HepG2 (cell line): ENCODE results near the gene CDC42BPG. TPM values are rescaled to one million over a fixed set of nuclear protein-coding genes. Genes with fewer than 3 reads are reported as not detected.

Experiments used
- CSRNP1 ChIP-seq: sonication (generic); formaldehyde crosslinking; IDR thresholded peaks from 2 replicates; pipeline ENCODE4 v1.8.1; 2023; ENCODE audit warnings: mild to moderate bottlenecking, missing genetic modification reagents
- DNMT3B ChIP-seq: conservative IDR thresholded peaks from 2 replicates; pipeline ENCODE4 v1.6.1; 2016; ENCODE audit warnings: missing biosample characterization, control low read depth
- FOXM1 ChIP-seq: sonication (generic); formaldehyde crosslinking; IDR thresholded peaks from 2 replicates; pipeline ENCODE4 v1.5.0; 2020; ENCODE audit warnings: missing genetic modification reagents
- KDM3A ChIP-seq: IDR thresholded peaks from 2 replicates; pipeline ENCODE4 v1.6.1; 2018; ENCODE audit warnings: low read depth, missing compliant biosample characterization
- MZF1 ChIP-seq: sonication (generic); formaldehyde crosslinking; IDR thresholded peaks from 2 replicates; pipeline ENCODE4 v1.8.1; 2023; ENCODE audit warnings: mild to moderate bottlenecking, missing genetic modification reagents, borderline replicate concordance
- NR1H2 ChIP-seq: sonication (generic); formaldehyde crosslinking; IDR thresholded peaks from 2 replicates; pipeline ENCODE4 v1.8.1; 2022; ENCODE audit warnings: low read depth, missing genetic modification reagents, borderline replicate concordance
- PAXIP1 ChIP-seq: sonication (generic); formaldehyde crosslinking; conservative IDR thresholded peaks from 2 replicates; pipeline ENCODE4 v1.4.0; 2020; ENCODE audit warnings: mild to moderate bottlenecking, missing genetic modification reagents, moderate library complexity
- SRSF1 ChIP-seq: fragments of 200-400 bp; formaldehyde crosslinking; optimal IDR thresholded peaks from 2 replicates; pipeline ENCODE3; 2017; ENCODE audit warnings: mild to moderate bottlenecking, low read depth, low read length, moderate library complexity
- STAG1 ChIP-seq: sonication (generic); formaldehyde crosslinking; IDR thresholded peaks from 2 replicates; pipeline ENCODE4 v1.4.0; 2020; ENCODE audit warnings: missing genetic modification reagents
- ZNF234 ChIP-seq: sonication (generic); formaldehyde crosslinking; conservative IDR thresholded peaks from 2 replicates; pipeline ENCODE4 v1.5.1; 2020; ENCODE audit warnings: mild to moderate bottlenecking, missing genetic modification reagents
- ZNF318 ChIP-seq: sonication (generic); formaldehyde crosslinking; IDR thresholded peaks from 2 replicates; pipeline ENCODE4 v1.4.0; 2020; ENCODE audit warnings: mild to moderate bottlenecking, missing genetic modification reagents
- ZNF512 ChIP-seq: sonication (generic); formaldehyde crosslinking; IDR thresholded peaks from 2 replicates; pipeline ENCODE4 v1.4.0; 2020; ENCODE audit warnings: mild to moderate bottlenecking, missing genetic modification reagents
- ZNF746 ChIP-seq: sonication (generic); formaldehyde crosslinking; IDR thresholded peaks from 2 replicates; pipeline ENCODE4 v1.8.0; 2022; ENCODE audit warnings: mild to moderate bottlenecking, missing genetic modification reagents
- ZSCAN20 ChIP-seq: sonication (generic); formaldehyde crosslinking; IDR thresholded peaks from 2 replicates; pipeline ENCODE4 v1.4.0; 2020; ENCODE audit warnings: missing genetic modification reagents, mild to moderate bottlenecking, borderline replicate concordance
- polyA plus RNA-seq, 8 experiments: library from polyadenylated mRNA; depleted of rRNA in 3 of 8; stranded (reverse) in 7 of 8; unstranded in 1 of 8; fragments of >200 nt; fragmentation: Illumina TruSeq in 4 of 8; extraction: Trizol in 4 of 8; gene quantifications; 2 replicates each; pipeline versions ENCODE4 v1.2.1 to v1.2.3, GENCODE V29; 2011 to 2016; ENCODE audit warnings: low read depth in 4 of 8, missing spikeins in 1 of 8, mixed read lengths in 1 of 8; ENCODE audit not compliant: insufficient read depth in 1 of 8
- total RNA-seq, 5 experiments: library from RNA; depleted of rRNA; stranded (reverse); fragments of >200 nt; fragmentation: Illumina TruSeq; extraction: Trizol; gene quantifications; 2 replicates each; pipeline ENCODE4 v1.2.3, GENCODE V29; 2016; ENCODE audit warnings: low read depth in 1 of 5

Gene CDC42BPG
- total and polyA plus RNA-seq, 2 of the 13 experiments (the other 11 are each of a cell fraction or from before 2014, with no cell fraction given) = 0.55 to 1.4 TPM

GRCh38 chr11:64870176-64870892, 25.9 kb upstream of the CDC42BPG start (continued):
- TF ChIP-seq NR1H2 (CRISPR knock-in tag) (no peak), PAXIP1 (CRISPR knock-in tag) (peak; percentile 83), KDM3A (CRISPR knock-in tag) (no peak), SRSF1 (no peak), ZSCAN20 (no peak), CSRNP1 (CRISPR knock-in tag) (no peak), FOXM1 (CRISPR knock-in tag) (no peak), DNMT3B (no peak), ZNF512 (no peak), STAG1 (CRISPR knock-in tag) (no peak), MZF1 (CRISPR knock-in tag) (no peak), ZNF234 (no peak), ZNF318 (no peak), ZNF746 (CRISPR knock-in tag) (no peak)
